HT-29 (cell line): ENCODE results near the gene CCDC110. TPM values are rescaled to one million over a fixed set of nuclear protein-coding genes. Genes with fewer than 3 reads are reported as not detected.

Experiments used
- DNase-seq: peaks from one replicate; pipeline ENCODE4 v3.0.0-alpha.2; 2015; ENCODE audit warnings: low spot score
- small RNA-seq: library from RNA; depleted of rRNA; stranded (forward); fragments of <200 nt; gene quantifications from one replicate; pipeline ENCODE3, GENCODE V24; 2014
- total RNA-seq: library from RNA; depleted of rRNA; stranded (reverse); fragments of >200 nt; shearing (Covaris generic); gene quantifications from 2 replicates; pipeline ENCODE4 v1.2.3, GENCODE V29; 2014; rRNA removed

CCDC110 gene
- total RNA-seq, 1 experiment from 2014 or later: not detected

DNA sequence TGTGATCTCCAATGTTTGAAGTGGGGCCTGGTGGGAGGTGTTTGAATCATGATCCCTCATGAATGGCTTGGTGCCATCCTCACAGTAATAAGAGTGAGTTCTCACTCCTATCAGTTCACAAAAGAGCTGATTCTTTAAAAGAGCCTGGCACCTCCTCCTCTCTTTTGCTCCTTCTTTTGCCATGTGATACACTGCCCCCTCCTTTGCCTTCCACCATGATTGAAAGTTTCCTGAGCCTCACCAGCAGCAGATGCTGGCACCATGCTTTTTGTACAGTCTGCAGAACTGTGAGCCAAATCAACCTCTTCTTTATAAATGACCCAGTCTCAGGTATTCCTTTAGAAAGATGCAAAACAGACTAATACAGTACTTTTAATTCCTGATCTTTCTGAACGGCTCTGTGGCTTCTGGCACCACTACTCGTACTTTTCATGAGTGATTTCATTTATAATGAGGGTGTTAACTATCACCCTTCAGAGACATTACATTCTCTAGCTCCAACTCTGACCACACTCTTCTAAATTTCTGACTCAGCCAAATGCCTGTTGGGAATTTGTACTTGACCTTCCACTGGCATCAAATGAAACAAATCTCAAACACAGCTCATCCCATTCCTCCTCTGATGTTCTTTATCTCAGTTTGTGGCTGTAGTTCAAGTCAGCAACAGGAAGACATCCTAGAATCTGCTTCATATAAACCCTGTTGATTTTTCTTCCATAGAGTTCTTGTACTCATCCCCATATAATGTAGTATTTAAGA is 50.0 kb downstream of the CCDC110 start:
- DNase-seq: no peak

DNA sequence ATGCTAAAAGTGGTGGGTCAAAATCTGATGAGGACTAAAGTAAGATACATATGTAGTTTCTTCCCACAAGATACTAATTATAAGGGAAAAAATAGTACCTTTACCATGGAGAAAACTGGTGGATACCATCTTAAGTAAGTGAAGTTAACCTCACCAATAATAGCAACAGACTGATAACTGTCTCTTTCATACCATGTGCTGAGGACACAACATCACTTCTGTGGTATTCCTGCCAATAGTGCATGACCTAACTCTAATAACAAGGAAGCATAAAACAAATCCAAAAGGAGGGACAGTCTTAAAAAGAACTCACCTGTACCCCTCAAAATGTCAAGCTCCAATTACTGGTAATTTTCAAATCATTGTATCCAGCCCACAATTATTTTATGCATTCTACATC is 54.6 kb downstream of the CCDC110 start:
- DNase-seq: no peak

DNA sequence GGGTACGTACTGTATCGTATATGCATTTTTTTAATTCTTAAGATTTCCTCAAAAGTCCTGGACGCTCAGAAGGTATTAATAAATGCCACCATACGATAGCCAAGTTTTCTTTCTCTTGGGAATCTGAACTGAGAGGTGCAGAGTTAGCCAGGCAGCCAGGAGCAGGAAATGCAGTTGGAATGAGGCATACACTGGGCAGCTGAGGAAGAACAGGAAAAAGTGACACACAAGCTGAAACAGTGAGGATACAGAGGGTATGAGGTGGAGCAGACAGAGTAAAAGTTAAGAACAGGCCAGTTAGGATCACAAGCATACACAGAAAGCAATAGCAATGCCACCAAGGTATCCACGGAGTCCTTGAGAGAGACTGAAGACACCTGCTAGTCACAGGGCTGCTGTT is 59.1 kb downstream of the CCDC110 start:
- no peak for DNase-seq

DNA sequence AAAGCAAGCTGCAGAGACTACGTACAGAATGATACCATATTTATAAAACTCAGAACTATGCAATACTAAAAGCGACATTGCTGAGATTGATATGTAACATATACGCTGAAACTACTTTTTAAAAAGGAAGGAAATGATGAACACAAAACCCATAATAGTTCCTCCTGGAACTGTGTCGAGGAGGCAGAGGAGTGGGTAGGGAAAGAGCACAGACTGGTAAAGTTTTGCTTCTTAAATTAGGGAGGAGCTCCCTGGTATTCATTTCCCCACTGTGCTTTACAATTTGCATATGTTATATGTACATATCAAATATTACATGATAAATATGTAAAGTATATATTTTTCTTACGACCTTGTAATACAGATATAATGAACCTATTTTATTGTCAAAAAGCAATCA is 59.7 kb downstream of the CCDC110 start:
- no peak for DNase-seq

DNA sequence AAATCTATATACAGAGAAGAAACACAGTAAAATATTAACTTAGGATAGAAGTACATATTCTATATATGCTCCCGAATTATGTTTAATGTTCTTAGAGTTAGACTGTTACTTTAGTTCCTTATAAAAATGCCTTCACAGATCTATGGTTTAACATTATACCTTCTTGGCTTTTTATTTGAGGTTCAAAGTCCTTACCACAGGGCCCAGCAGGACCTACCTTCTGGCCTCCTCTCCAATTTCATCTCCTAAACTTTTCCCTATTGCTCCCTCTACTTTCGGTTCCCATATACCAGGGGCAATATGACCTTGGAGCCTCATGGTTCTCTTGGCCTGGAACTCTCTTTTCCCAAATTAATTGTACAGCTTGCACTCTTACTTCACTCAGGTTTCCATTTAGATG is 63.1 kb downstream of the CCDC110 start:
- no peak for DNase-seq

DNA sequence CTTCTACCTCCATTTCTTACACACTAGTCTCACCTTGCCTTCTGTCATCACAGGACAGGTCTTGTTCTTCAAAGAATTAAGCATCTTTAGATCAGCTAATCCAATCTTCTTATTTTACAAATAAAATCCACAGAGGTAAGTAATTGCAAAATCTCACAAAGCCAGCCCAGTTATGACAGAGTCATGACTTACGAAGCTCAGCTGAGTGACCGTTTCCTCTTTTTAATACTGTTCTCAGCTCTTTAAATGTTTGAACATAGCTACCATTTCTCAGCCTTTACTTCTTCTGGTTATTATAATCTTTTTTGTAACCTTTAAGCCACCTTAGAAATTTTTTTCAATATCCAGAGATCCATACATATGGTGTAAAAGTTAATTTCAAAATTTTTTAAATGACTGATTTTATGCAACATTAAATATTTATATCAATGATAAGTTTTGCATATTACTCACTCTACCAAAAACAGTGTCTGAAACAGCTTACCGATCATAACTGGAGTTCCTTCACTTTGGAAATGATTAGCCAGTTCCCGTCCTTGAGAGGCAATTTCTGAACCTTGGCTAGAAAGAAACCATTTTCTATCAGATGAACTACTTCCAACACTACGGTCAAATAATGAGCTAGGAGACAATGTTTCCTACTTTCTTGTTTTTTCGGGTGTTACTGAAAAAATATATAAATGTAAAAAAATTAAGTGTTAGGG is 66.1 kb downstream of the CCDC110 start:
- DNase-seq: no peak

DNA sequence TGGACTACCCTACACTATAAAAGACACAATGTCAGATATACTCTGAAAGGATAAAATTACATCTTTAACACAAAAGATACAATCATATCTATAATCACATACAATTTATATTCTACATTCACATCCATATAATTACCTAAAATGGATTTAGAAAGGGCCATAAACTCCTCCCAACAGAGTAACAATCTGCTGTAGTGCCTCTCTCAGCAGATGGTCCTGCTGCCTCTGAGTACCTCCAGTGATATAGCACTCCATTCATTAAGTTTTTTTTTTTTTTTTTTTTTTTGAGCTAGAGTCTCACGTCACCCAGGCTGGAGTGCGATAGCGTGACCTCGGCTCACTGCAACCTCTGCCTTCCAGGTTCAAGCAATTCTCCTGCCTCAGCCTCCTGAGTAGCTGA is 67.5 kb downstream of the CCDC110 start:
- DNase-seq: no peak

DNA sequence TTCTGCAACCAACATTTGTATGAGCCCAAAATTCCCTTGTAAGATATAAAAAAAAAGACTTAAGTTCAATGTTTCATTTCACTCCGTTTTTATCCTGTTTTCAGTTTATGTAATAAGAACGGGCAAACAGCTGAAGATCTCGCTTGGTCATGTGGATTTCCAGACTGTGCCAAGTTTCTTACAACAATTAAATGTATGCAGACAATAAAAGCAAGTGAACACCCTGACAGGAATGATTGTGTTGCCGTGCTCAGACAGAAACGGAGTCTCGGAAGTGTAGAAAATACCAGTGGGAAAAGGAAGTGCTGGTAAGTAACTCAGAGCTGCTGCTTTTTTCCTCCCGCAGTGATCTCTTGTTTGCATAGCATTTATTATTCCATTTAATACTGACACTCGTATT is 72.1 kb downstream of the CCDC110 start:
- DNase-seq: no peak

DNA sequence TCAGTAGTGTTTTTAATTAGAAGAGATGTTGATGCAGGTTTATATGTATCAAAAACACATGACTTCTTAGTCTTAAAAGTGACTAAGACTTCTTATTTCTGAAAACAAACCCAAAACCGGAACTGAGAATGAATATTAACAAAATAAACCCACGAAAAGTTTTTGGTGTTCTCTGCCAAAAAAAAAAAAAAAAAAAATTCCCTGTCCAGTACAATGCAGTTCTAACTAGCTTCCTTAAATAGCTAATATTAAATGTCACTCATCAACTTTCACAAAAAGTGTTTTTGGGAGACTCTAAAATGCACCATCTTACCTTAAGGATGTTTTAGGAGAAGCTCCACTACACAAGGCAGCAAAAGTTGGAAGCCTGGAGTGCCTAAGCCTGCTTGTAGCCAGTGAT is 72.9 kb downstream of the CCDC110 start:
- DNase-seq: no peak

DNA sequence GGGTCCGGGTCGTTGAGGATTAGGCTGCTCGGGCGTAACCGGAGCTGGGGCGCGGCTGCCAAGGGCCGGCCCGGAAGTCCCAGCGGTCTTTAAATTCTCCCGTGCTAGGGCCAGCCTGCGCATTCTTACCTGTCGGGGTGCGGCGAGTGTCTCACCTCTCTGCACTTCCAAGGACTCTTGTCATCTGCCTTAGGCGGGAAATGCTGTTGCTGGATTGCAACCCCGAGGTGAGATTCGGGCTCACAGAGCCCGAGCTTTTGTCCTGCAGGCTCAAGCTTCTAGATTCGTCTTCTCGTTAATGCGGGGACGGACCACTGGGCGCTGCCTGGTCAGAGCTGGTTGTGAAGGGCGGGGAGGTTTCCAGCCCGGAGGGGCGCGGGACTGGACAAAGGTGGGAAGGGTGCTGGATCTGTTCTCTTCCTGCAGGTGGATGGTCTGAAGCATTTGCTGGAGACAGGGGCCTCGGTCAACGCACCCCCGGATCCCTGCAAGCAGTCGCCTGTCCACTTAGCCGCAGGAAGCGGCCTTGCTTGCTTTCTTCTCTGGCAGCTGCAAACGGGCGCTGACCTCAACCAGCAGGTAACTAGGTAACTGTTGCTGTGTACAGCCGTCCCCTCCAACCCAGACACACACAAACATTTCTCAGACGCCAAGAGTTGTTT is 74.7 kb downstream of the CCDC110 start, which contains the start of gene ANKRD37:
Gene ANKRD37 (plus strand): TSS at position 118 of the 662 bp plus-strand sequence. CDS start 83 bp downstream, at position 201.
- peak; percentile 59 for DNase-seq

DNA sequence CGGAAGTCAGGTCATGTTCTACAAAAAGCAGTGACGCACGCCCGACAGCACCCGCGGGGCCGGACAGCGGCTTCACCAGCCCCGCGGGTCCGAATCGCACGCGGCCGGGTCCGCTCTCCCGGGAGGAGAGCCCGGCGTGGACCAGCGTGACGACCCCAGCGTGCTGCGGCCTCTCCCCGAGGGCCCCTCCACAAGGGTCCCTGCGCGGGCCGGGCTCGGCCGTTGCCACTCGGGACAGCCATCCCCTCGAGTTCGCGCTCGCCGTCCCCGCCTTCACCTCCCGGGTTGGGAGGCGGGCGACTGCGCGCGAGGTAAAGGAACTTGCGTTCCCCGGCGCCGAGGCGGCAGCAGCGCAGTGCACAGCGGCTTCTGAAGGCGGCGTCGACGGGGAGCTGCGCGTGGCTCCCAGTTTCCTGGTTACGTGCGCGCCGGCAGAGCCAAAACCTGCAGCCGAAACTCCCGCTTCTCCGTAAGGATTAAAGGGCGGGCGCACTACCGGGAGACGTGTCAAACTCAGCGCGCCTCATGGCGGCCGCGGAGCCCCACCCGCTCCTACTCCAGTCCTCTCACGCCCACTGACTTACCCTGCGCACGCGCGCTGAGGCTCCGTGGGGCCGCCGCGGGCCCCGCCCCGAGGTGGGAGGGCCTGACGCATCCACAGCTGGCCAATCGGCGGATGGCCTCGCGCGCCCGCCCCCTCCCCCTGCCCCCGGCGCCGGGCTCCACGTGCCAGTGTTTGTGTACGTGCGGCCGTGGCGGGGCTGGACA is 75.4 kb downstream of the CCDC110 start:
- peak; percentile 90 for DNase-seq

DNA sequence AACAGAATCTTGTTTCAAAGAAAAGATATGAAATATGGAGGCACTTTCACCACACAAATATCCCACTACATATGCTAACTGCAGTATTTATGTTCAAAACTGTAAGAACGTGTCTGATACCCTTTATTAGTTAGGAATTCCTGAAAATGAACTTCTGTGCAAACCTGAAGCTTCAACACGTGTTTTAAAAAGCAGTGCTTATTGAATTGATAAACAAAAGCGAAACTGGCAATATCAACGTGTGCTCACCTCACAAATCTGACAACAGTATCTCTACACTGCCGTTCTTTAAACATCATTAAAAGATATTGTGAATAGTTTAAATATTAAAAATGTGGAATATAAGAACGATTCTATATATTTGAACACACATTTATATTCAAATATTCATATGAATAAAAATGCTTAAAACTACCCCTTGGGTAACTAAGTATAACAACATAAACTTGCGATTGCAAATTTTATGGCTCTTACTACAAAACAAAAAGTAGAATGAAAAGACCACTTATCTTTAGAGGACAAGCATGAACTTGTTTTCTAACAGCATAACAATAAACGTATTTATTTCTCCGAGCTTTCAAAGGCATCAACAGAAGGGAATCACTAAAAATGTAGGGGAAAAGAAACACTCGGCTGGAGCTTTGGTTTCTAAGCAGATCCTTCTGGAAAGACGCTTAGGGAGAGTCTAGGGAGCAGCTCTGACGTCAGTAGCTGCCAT is 76.1 kb downstream of the CCDC110 start, which contains the start of gene LRP2BP:
Gene LRP2BP (minus strand): TSS at position 687 of the 718 bp plus-strand sequence. CDS start 17,738 bp downstream, outside the sequence.
- DNase-seq: peak; percentile 69

Small RNA genes lying within 50 kb of the gene (small RNA-seq; reads per million reads assigned to genes)
- gene RF00019: not detected

Other genes starting within 250 kb of the CCDC110 start
- 0.13 and 0.61 TPM in 2 replicates for gene LRP2BP, start 75.8 kb downstream of the CCDC110 start, total RNA-seq
- gene ANKRD37, start 74.9 kb downstream of the CCDC110 start, total RNA-seq: 6.7 and 10.4 TPM in 2 replicates
- gene UFSP2, start 45.8 kb downstream of the CCDC110 start, total RNA-seq: 4.5 and 5.2 TPM in 2 replicates
- gene PDLIM3, start 63.8 kb upstream of the CCDC110 start, total RNA-seq: not detected in 2 replicates